NCI-H146 (cell line): ENCODE data around the gene RNASEH2A.

Experiments used
- DNase-seq: peaks from one replicate; lab custom pipeline; 2025; lab: John Stamatoyannopoulos, UW

Gene RNASEH2A

DNA sequence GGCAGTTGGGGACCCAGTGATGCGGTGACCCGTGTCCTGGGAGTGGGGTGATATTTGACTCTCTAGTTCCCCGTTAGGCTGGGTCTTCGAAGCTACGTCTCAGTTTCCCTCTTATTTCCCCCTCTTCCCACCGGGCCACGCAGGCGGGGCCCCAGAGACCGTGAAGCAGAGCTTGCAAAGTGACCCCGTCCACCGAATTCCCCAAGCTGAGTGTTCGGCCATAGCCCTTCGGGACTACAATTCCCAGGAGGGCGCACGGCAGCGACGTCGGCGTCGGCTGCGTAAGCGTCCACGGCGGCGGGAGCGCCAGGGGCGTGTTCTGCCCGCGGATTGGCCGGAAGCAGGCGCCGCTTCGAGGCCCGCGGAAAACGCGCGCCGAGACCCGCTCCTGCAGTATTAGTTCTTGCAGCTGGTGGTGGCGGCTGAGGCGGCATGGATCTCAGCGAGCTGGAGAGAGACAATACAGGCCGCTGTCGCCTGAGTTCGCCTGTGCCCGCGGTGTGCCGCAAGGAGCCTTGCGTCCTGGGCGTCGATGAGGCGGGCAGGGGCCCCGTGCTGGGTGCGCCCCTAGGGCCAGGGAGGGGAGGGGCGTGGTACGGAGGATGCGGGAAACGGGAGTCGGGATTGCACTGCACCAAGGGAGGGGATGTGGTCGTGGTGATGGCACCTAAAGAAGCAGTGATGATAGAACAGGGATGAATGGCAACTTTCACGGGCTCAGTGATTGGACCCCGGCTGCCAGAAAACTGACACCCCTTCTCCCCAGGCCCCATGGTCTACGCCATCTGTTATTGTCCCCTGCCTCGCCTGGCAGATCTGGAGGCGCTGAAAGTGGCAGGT lies at the start of gene RNASEH2A:
TSS of gene RNASEH2A (plus strand) at position 343 of the 840 bp plus-strand sequence. CDS start at position 433, 90 bp downstream.
- DNase-seq, result peak; percentile 96

DNA sequence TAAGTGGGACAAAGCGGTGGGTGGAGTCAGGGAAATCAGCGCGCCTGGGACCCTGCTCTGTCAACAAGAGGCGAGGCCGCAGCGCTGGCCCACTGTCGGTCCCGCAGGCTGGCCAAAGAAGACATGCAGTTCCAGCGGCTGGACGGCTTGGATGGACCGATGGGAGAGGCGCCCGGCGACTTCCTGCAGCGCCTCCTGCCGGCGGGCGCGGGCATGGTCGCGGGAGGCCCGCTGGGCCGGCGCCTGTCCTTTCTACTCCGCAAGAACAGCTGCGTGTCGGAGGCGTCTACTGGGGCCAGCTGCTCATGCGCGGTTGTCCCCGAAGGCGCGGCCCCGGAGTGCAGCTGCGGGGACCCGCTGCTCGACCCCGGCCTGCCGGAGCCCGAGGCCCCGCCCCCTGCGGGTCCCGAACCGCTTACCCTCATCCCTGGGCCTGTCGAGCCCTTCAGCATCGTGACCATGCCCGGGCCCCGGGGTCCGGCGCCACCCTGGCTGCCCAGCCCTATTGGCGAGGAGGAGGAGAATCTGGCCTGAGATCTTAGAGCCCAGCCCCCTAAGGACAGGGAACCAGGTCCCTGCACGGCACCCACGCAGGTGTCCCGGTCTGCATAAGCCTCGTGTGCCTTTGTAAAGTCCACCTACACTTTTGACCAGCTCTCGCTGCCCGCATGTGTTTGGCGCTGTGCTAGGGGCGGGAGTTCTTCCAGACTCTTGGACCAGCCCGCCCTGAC lies 48.7 kb upstream of the RNASEH2A start:
- peak; percentile 89 for DNase-seq

- DNase-seq, result no peak
Measured at GRCh38 chr19:12759686-12760085, 46.7 kb upstream of the RNASEH2A start.

- no peak for DNase-seq
Measured at GRCh38 chr19:12763100-12763499, 43.3 kb upstream of the RNASEH2A start.

GRCh38 chr19:12764698-12765097 lies 41.7 kb upstream of the RNASEH2A start:
- DNase-seq, result no peak

DNA sequence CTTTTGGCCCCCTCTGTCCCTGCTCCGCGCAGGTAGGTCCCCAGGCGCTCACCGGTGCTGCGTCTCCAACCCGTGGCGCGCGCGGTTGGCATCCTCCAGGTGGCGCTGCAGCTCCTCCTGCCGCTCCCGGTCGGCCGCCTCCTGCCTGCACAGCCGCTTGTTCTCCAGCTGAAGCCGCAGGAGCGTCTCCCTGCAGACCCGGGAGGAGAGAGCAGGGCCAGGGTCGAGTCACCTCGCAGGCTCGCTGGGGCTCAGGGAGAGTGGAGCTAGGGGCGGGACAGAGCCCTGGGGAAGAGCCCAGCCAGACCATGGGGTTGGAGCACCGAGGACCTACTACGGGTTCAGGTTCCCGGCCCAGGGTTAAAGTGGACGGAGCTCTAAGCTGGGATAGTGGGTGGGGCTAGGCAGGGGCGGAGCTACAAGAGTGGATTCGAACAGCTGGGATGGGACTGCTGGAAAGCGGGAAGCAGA lies 40.3 kb upstream of the RNASEH2A start:
- DNase-seq, result no peak

DNA sequence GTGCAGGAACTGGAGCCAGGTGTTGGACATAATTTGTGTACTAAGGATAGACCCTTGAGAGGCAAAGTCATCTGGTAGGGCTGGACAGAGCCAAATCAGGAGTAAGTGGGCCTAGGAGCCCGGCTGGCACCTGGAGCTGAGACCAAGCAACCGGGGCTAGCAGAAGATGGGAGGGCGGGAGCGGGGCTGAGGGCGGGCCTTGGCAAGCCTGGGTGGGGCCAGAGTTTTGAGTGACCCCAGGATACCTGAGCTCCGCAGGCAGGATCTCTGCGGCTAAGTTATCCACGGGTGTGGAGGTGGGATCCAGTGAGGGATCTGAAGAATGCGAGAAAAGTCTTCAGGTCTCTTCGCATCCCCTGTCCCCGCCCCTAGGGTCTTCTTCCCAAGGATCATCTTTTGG lies 39.2 kb upstream of the RNASEH2A start:
- DNase-seq, result no peak

DNA sequence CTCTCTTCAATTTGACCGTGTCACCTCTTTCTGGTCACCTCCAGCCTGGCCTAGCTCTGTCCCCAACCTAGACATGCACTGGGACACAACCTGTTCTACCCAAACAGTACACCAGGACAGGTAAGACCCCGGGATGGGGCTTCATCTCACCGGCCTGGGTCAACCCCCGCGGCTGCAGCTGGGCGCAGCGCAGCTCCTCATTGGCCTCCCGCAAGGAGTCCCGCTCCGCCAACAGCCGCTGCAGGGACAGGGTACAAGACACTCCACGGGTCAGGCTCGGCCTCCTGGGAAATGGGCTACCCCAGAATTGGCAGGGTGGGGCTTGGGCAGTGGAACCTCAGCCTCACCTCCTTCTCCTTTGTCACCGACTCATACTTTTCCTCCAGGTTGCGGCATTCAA lies 38.7 kb upstream of the RNASEH2A start:
- no peak for DNase-seq

GRCh38 chr19:12769689-12770088 lies 36.7 kb upstream of the RNASEH2A start:
- DNase-seq, result no peak

- no peak for DNase-seq
Measured at GRCh38 chr19:12770922-12771321, 35.5 kb upstream of the RNASEH2A start.

- no peak for DNase-seq
Measured at GRCh38 chr19:12772323-12772722, 34.1 kb upstream of the RNASEH2A start.

GRCh38 chr19:12773571-12773970 lies 32.8 kb upstream of the RNASEH2A start:
- no peak for DNase-seq

DNA sequence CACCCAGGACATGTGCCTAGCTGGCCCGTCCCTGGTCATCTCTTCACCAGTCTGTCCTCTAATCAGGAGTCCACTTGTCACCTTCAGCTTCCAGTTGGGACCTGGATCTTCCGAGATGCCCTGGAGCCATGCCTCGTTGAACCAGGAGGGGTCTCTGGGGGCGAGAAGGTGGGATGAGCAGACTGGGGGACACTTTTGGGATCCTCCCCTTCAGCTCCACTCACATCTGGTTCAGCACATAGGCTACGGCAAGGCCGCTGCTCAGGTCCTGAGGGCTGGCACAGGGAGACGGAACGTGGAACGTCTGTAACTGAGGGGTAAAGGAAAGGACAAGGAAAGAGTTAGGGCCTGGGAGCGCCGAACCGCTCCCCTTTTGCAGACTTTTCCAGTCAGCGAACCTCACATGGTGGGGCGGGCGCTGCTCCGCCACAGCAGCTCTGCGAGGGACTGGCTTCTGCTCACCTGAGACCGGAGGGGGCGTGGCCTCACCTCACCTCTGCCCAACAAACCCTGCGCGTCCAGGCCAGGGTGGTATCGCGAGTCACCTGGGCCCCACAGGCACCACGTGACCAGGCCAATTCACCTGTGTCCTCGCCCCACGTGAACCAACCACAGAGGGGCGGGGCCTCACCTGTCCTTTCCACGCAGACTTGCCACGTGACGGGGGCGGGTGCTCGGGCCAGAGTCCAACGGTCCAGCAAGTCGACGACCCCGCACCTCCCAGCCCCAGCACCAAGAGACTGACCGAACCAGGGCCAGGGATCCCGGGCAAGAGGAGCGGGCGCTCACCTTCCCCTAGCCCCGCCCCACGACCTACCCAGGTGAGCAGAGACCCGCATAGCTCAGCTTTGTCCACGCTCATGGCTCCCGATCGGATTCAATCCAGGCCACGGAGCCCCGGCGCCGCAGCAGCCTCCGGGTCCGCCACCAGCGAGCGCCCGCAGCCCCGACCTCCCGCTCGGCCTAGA lies 31.5 kb upstream of the RNASEH2A start, which contains the start of gene HOOK2:
TSS of gene HOOK2 (minus strand) at position 965 of the 968 bp plus-strand sequence. CDS start at position 862, 103 bp downstream.
- peak; percentile 99 for DNase-seq

DNA sequence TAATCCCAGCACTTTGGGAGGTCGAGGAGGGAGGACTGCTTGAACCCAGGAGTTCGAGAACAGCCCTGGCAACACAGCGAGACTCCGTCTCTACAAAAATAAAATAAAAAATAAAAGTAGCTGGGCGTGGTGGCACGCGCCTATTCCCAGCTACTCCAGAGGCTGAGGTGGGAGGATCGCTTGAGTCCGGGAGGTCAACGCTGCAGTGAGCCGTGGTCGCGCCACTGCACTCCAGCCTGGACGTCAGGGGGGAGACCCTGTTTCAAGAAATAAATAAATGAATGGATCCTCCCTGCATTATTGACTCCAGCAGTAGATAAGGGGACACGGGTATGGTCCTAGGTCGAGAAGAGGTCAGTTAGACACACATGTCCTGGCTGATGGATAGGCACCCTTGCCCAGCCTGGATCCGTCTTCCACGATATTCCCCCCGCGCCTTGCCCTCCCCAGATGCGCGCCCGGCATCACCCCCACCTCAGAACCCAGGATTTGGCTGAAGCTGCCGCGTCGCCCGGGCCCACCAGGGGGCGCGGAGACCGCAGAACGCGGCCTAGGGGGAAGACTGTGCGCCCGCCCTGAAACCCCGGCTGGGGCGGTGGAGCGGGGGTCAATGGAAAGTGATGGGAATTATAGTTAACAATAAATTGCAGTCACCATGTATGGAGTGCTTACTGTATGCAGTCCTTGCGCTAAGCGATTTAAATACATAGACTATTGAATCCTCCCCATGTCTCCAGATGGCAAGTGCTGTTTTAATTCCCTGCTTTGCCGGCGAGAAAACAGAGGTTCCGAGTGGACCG lies 29.0 kb upstream of the RNASEH2A start:
- peak; percentile 88 for DNase-seq

GRCh38 chr19:12778017-12778904 lies 28.1 kb upstream of the RNASEH2A start:
- DNase-seq, result peak; percentile 92

- no peak for DNase-seq
Measured at GRCh38 chr19:12778905-12779161, 27.6 kb upstream of the RNASEH2A start.

- DNase-seq, result peak; percentile 55
Measured at GRCh38 chr19:12779162-12779993, 27.0 kb upstream of the RNASEH2A start.

DNA sequence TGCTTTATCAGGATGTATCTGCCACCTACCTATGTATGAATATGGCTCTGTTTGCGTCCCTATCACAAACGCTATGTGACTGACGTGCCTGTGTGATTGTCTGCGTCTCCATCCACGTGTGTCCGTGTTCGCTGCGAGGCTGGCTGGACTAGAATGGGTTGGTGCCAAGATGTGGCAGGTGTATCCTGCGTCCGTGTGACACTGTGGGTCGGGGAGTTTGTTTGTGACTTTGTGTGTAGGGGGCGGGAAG lies 24.3 kb upstream of the RNASEH2A start:
- no peak for DNase-seq

DNA sequence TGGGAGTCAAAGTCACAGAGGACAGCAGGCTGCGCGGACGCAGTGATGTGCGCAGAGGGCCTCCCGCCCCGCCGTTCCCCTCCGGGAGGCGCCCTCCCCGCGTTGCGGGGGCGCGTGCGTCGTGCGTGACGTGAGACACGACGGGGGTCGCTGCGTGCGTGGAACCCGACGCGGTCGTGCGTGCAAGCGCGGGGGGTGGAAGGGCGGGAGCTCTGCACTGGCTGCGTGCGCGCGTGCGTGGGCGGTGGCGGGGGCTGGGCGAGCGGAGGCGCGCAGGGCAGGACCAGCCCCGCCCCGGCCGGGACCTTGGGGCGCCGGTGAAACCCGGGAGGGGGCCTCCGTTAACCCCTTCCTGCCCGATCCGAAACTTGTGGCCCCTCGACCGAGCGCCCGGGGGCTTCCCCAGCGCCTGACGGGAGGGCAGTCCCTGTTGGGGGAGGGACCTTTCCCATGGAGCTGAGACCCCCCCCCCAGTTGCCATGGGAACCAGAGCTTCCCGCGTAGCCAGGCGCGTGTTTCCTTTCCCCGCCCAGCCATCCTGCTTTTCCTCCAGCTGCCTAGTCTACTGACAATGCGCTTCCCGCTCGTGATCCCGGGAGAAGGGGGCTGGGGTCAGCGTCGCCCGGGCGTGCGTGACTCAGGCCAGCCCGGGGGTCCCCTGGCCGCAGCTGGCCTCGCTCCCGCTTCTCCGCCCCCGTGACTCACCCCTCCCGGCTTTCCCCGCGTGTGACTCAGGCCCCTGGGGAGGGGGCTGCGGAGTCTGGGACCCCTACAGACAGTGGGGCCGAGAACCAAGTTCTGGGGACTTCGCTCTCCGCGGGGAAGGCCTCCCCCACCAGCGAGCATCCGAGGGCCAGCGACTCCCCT lies 23.7 kb upstream of the RNASEH2A start:
- DNase-seq, result peak; percentile 92
